Coronary artery (tissue), 2 donors: ENCODE results near the gene E2F4.

Experiments
- DNase-seq: peaks from one replicate; pipeline ENCODE4 v3.0.0-alpha.2; 2017; ENCODE audit warnings: low spot score
- H3K27ac ChIP-seq, 2 donors: fragments of 200-600 bp; sonication (generic); one replicate each; pipeline ENCODE4 v1.5.1; 2016 to 2019
- H3K4me3 ChIP-seq: fragments of 200-600 bp; sonication (generic); 2 replicates; pipeline ENCODE4 v1.5.1; 2016; ENCODE audit warnings: mild to moderate bottlenecking, moderate library complexity
- CTCF ChIP-seq: fragments of 200-600 bp; sonication (generic); IDR thresholded peaks from one replicate; pipeline ENCODE4 v1.5.1; 2019; ENCODE audit warnings: antibody characterized with exemption

E2F4 gene

GRCh38 chr16:67199808-67200198, 7.8 kb downstream of the E2F4 start:
- TF ChIP-seq CTCF: no peak
- DNase-seq: no peak
- H3K4me3 ChIP-seq: no peak overlapping the region
- no peak overlapping the region for H3K27ac ChIP-seq

GRCh38 chr16:67200491-67200890, 8.5 kb downstream of the E2F4 start:
- DNase-seq: no peak
- Histone ChIP-seq H3K27ac (no peak overlapping the region), H3K4me3 (no peak overlapping the region)
- no peak for TF ChIP-seq CTCF

GRCh38 chr16:67201411-67202345, 9.7 kb downstream of the E2F4 start:
- DNase-seq: no peak
- no peak for TF ChIP-seq CTCF

GRCh38 chr16:67202426-67202825, 10.5 kb downstream of the E2F4 start:
- TF ChIP-seq CTCF: no peak
- no peak for DNase-seq
- Histone ChIP-seq H3K4me3 (no peak overlapping the region), H3K27ac (no peak overlapping the region)

More at GRCh38 chr16:67201411-67202345, 9.7 kb downstream of the E2F4 start:
- Histone ChIP-seq H3K27ac (no peak overlapping the region), H3K4me3 (no peak overlapping the region)

- no peak for DNase-seq
- H3K4me3 ChIP-seq: no peak overlapping the region
- TF ChIP-seq CTCF: no peak
- H3K27ac ChIP-seq: no peak overlapping the region
Measured at GRCh38 chr16:67202956-67203493, 11.1 kb downstream of the E2F4 start.

- no peak for TF ChIP-seq CTCF
- no peak for DNase-seq
- H3K27ac ChIP-seq: no peak overlapping the region
Measured at GRCh38 chr16:67204076-67204475, 12.1 kb downstream of the E2F4 start.

More at GRCh38 chr16:67204076-67204475, 12.1 kb downstream of the E2F4 start:
- H3K4me3 ChIP-seq: no peak overlapping the region
